DMS53 (cell line): ENCODE measurements around the gene IRF2BPL.
"Not testable (repeated sequence)": the region's sequence is repeated elsewhere in the genome, so short reads cannot be mapped to it uniquely, and the experiment has no call there.

Experiments used
- DNase-seq: peaks from one replicate; lab custom pipeline; 2025; lab: John Stamatoyannopoulos, UW

Gene IRF2BPL

GRCh38 chr14:77033622-77034589, 5.4 kb upstream of the IRF2BPL start:
- DNase-seq: peak; percentile 96

- peak; percentile 97 for DNase-seq
Measured at GRCh38 chr14:77032844-77033621, 4.5 kb upstream of the IRF2BPL start.

GRCh38 chr14:77032491-77032843, 4.0 kb upstream of the IRF2BPL start:
- no peak for DNase-seq

GRCh38 chr14:77031759-77032490, 3.4 kb upstream of the IRF2BPL start:
- peak; percentile 59 for DNase-seq

- DNase-seq: peak; percentile 80
Measured at GRCh38 chr14:77027538-77028383, 747 bp downstream of the IRF2BPL start.

GRCh38 chr14:77026930-77027537, 1.5 kb downstream of the IRF2BPL start:
- DNase-seq: peak; percentile 71

- peak; percentile 77 for DNase-seq
Measured at GRCh38 chr14:77026166-77026929, 2.2 kb downstream of the IRF2BPL start.

- peak; percentile 69 for DNase-seq
Measured at GRCh38 chr14:77025744-77026165, 2.8 kb downstream of the IRF2BPL start.

- DNase-seq: peak; percentile 80
Measured at GRCh38 chr14:77024171-77024691, 4.3 kb downstream of the IRF2BPL start.

- peak; percentile 85 for DNase-seq
Measured at GRCh38 chr14:77023001-77023996, 5.2 kb downstream of the IRF2BPL start.

GRCh38 chr14:77022236-77022852, 6.2 kb downstream of the IRF2BPL start:
- peak; percentile 76 for DNase-seq

GRCh38 chr14:77021424-77021823, 7.1 kb downstream of the IRF2BPL start:
- not testable (repeated sequence) for DNase-seq

- no peak for DNase-seq
Measured at GRCh38 chr14:77018785-77019184, 9.7 kb downstream of the IRF2BPL start.

- DNase-seq: no peak
Measured at GRCh38 chr14:77017666-77018065, 10.8 kb downstream of the IRF2BPL start.

- no peak for DNase-seq
Measured at GRCh38 chr14:77014734-77015133, 13.8 kb downstream of the IRF2BPL start.

- no peak for DNase-seq
Measured at GRCh38 chr14:77014004-77014604, 14.4 kb downstream of the IRF2BPL start.

GRCh38 chr14:77012193-77012765, 16.2 kb downstream of the IRF2BPL start:
- DNase-seq: no peak
